K562 (cell line): ENCODE results near the gene TMEM127. TPM values are rescaled to one million over a fixed set of nuclear protein-coding genes. Genes with fewer than 3 reads are reported as not detected.

Source experiments
- ATAC-seq: fragments of 200-7000 bp; cut with Tn5 transposase; 3 replicates; pipeline ENCODE4 v1.9.1; 2020; ENCODE audit warnings: moderate library complexity
- BruUV-seq: library from RNA; stranded (reverse); fragments of 400-500 nt; replicated peaks from 2 replicates; lab custom pipeline; 2021; lab: Mats Ljungman, UMichigan
- CTCF ChIA-PET: fragments of 300-600 bp; formaldehyde crosslinking; extraction: SDS; loops from one replicate; lab custom pipeline; 2021; ENCODE audit warnings: low intra/inter-chr PET ratio; lab: Yijun Ruan, JAX
- POLR2A ChIA-PET: fragments of 300-600, 350-650 bp; sonication (Branson Sonifier 250); formaldehyde crosslinking; extraction: SDS; loops from one replicate; lab custom pipeline; 2021; ENCODE audit warnings: antibody characterized with exemption, inconsistent platforms; lab: Yijun Ruan, JAX
- DNase-seq, 4 experiments: peaks; one replicate each; pipeline versions ENCODE4 v3.0.0 to v3.0.0-alpha.2; 2011 to 2018; ENCODE audit warnings: low spot score in 3 of 4, mixed read lengths in 3 of 4; ENCODE audit errors: extremely low read depth in 1 of 4
- FAIRE-seq: peaks from 2 replicates; lab custom pipeline; 2011; peaks lifted over from hg19 to GRCh38; lab: Jason Lieb, UNC
- H2AFZ ChIP-seq: 2 replicates; pipeline ENCODE4 v1.6.0; 2011; ENCODE audit warnings: low read depth, low read length, control low read depth, inconsistent platforms
- H3K27ac ChIP-seq: fragments of 200-600 bp; 3 replicates; pipeline ENCODE4 v1.8.0; 2011; ENCODE audit warnings: low read depth, mild to moderate bottlenecking, control low read depth, inconsistent platforms, low read length, moderate library complexity, mixed read lengths; ENCODE audit errors: extremely low read depth
- H3K27me3 ChIP-seq, 2 experiments: fragments of 300-600 bp in 1 of 2; 2 replicates in 1 of 2; 3 replicates in 1 of 2; pipeline versions ENCODE4 v1.6.0 to v1.8.0; 2011; ENCODE audit warnings: inconsistent platforms in 2 of 2, low read length in 2 of 2, mild to moderate bottlenecking in 1 of 2, mixed read lengths in 1 of 2, moderate library complexity in 1 of 2; ENCODE audit not compliant: control insufficient read depth in 2 of 2, insufficient read depth in 2 of 2
- H3K36me3 ChIP-seq: fragments of 300-600 bp; 3 replicates; pipeline ENCODE4 v1.8.0; 2011; ENCODE audit warnings: mild to moderate bottlenecking, low read length, inconsistent platforms; ENCODE audit not compliant: control insufficient read depth, insufficient read depth
- H3K4me1 ChIP-seq, 2 experiments: fragments of 200-600 bp in 1 of 2; replicated peaks in 1 of 2; 2 replicates in 1 of 2; 3 replicates in 1 of 2; pipeline versions ENCODE4 v1.5.1 to v1.8.0; 2011; ENCODE audit warnings: inconsistent platforms in 2 of 2, low read length in 2 of 2, mild to moderate bottlenecking in 1 of 2, mixed read lengths in 1 of 2, moderate library complexity in 1 of 2; ENCODE audit not compliant: control insufficient read depth in 2 of 2, insufficient read depth in 2 of 2
- H3K4me2 ChIP-seq: 2 replicates; pipeline ENCODE4 v1.6.1; 2011; ENCODE audit warnings: low read length, control low read depth, inconsistent platforms, mixed read lengths; ENCODE audit not compliant: insufficient read depth
- H3K4me3 ChIP-seq: fragments of 200-600 bp; sonication (generic), shearing (Covaris generic); 2 replicates; pipeline ENCODE4 v1.5.1; 2016; ENCODE audit warnings: control low read depth, inconsistent platforms
- H3K79me2 ChIP-seq: fragments of 200-600 bp; 3 replicates; pipeline ENCODE4 v1.8.0; 2011; ENCODE audit warnings: low read length, inconsistent platforms; ENCODE audit not compliant: control insufficient read depth, insufficient read depth
- H3K9ac ChIP-seq, 2 experiments: 2 replicates each; pipeline versions ENCODE4 v1.6.0 to v1.6.1; 2011; ENCODE audit warnings: low read depth in 2 of 2, low read length in 2 of 2, control low read depth in 1 of 2, inconsistent platforms in 1 of 2, mild to moderate bottlenecking in 1 of 2, mixed read lengths in 1 of 2; ENCODE audit not compliant: insufficient read depth in 1 of 2
- H3K9me1 ChIP-seq: one replicate; pipeline ENCODE4 v1.6.0; 2011; ENCODE audit warnings: inconsistent platforms, mild to moderate bottlenecking, low read length, moderate library complexity; ENCODE audit not compliant: control insufficient read depth, insufficient read depth
- H3K9me3 ChIP-seq: replicated peaks from 2 replicates; pipeline ENCODE4 v1.5.1; 2011; ENCODE audit warnings: low read depth, low read length, inconsistent platforms; ENCODE audit not compliant: control insufficient read depth, insufficient read depth
- H4K20me1 ChIP-seq: replicated peaks from 2 replicates; pipeline ENCODE4 v1.6.1; 2011; ENCODE audit warnings: low read length, inconsistent platforms, mixed read lengths; ENCODE audit not compliant: control insufficient read depth, insufficient read depth
- ADNP ChIP-seq: fragments of 200-800 bp; sonication (Bioruptor generic); IDR thresholded peaks from 2 replicates; pipeline ENCODE4 v1.6.1; 2016; ENCODE audit warnings: missing genetic modification characterization, missing compliant biosample characterization
- CREBBP ChIP-seq: IDR thresholded peaks from one replicate; pipeline ENCODE4 v1.6.1; 2012; ENCODE audit warnings: low read depth, mild to moderate bottlenecking, control low read depth, inconsistent platforms, low read length
- ERF ChIP-seq: fragments of 450-650 bp; formaldehyde crosslinking; IDR thresholded peaks from 2 replicates; pipeline ENCODE4 v1.4.0; 2020; ENCODE audit warnings: mild to moderate bottlenecking, mixed read lengths
- GTF2F1 ChIP-seq: IDR thresholded peaks from 2 replicates; pipeline ENCODE4 v1.6.1; 2011; ENCODE audit warnings: low read depth, low read length, improper control_type of control experiment
- HNRNPL ChIP-seq: fragments of 200-400 bp; formaldehyde crosslinking; IDR thresholded peaks from 2 replicates; pipeline ENCODE4 v1.6.1; 2017; ENCODE audit warnings: low read depth, mild to moderate bottlenecking, low read length
- MEF2A ChIP-seq: IDR thresholded peaks from 2 replicates; pipeline ENCODE4 v1.6.1; 2011; ENCODE audit warnings: low read depth, mild to moderate bottlenecking, low read length, moderate library complexity; ENCODE audit not compliant: control insufficient read depth
- SMARCA5 ChIP-seq: fragments of 450-650 bp; IDR thresholded peaks from 2 replicates; pipeline ENCODE4 v1.6.1; 2016
- ZBED1 ChIP-seq: IDR thresholded peaks from 2 replicates; pipeline ENCODE4 v1.6.1; 2014
- ZNF146 ChIP-seq: IDR thresholded peaks from one replicate; pipeline ENCODE4 v1.6.1; 2018; ENCODE audit warnings: missing compliant biosample characterization; ENCODE audit not compliant: unreplicated experiment
- ZNF347 ChIP-seq: fragments of 450-650 bp; formaldehyde crosslinking; IDR thresholded peaks from 2 replicates; pipeline ENCODE4 v1.4.0; 2020; ENCODE audit warnings: low read depth, mild to moderate bottlenecking, moderate library complexity
- ZNF586 ChIP-seq: fragments of 450-650 bp; formaldehyde crosslinking; conservative IDR thresholded peaks from 2 replicates; pipeline ENCODE4 v1.4.0; 2020; ENCODE audit warnings: mild to moderate bottlenecking, moderate library complexity
- ZNF766 ChIP-seq: fragments of 200-800 bp; sonication (Bioruptor generic); conservative IDR thresholded peaks from 2 replicates; pipeline ENCODE4 v1.6.1; 2016; ENCODE audit warnings: missing genetic modification characterization, missing compliant biosample characterization
- WGBS: fragments of 100-300 bp; shearing (Covaris generic); methylation state at CpG from one replicate; pipeline ENCODE4 v1.1.6; 2016; ENCODE audit warnings: low coverage, mixed read lengths; ENCODE audit not compliant: insufficient coverage; ENCODE audit errors: missing lambda C conversion rate; 5-methylcytosine and 5-hydroxymethylcytosine counted together
- in situ Hi-C: fragments of 300-500 bp; cut with MboI; formaldehyde crosslinking; loops from 4 replicates; pipeline ENCODE4 v1.15.0; 2018; ENCODE audit warnings: inconsistent platforms, mixed read lengths
- intact Hi-C: fragments of 100-400 bp; cut with micrococcal nuclease; formaldehyde crosslinking; loops from 2 replicates; pipeline ENCODE4 v1.14.2; 2022
- polyA plus RNA-seq, 8 experiments: library from polyadenylated mRNA; depleted of rRNA in 4 of 8; stranded (reverse) in 5 of 8; unstranded in 3 of 8; fragments of >200 nt; fragmentation: Nextera tagmentation in 2 of 8; fragmentation: Illumina TruSeq in 1 of 8; extraction: Ambion mirVana in 2 of 8; extraction: Trizol in 1 of 8; gene quantifications; 2 replicates each; pipeline versions ENCODE4 v1.2.1 to v1.2.3, GENCODE V29; 2011 to 2014; ENCODE audit warnings: inconsistent platforms in 1 of 8, missing spikeins in 1 of 8
- total RNA-seq, 7 experiments: library from RNA; depleted of rRNA in 6 of 7; stranded (reverse); fragments of >200 nt in 6 of 7; fragmentation: Illumina TruSeq in 2 of 7; extraction: Trizol in 2 of 7; gene quantifications; 2 replicates each; pipeline versions ENCODE4 v1.2.1 to v1.2.3, GENCODE V29; 2011 to 2021; ENCODE audit warnings: low replicate concordance in 1 of 7
- TF ChIP-seq, protein P1 (sequence below): fragments of 250-450 bp; sonication (Bioruptor Pico); IDR thresholded peaks from 2 replicates; pipeline ENCODE4 v1.5.0; 2020; ENCODE audit warnings: mild to moderate bottlenecking
- TF ChIP-seq, protein P2 (sequence below): fragments of 250-450 bp; sonication (Bioruptor Pico); IDR thresholded peaks from 2 replicates; pipeline ENCODE4 v1.9.0; 2021; ENCODE audit warnings: mild to moderate bottlenecking, inconsistent platforms

Gene TMEM127
- total and polyA plus RNA-seq, 9 of the 15 experiments (the other 6 are each of a cell fraction or from before 2014, with no cell fraction given): 1.7 to 20.0 (median 9.9) TPM

DNA sequence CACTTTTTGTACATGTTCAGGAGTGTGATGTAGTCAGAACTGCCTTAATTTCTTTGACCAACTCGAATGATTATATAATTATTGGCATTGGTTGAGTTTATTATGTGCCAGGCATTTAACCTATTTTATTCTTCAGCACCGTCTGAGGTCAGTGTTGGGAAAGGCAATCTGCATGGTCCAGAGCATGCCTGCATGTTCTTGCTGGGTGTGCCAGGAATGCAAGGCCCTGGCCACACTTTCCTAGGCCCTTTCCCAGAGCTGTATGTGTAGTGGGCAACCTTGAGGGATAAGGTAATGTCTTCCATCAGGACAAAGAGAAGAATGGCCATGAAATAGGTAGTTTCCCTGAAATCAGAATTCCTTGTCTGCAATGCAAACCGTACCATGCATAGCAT, 49.2 kb upstream of the TMEM127 start:
- H3K79me2 ChIP-seq: no peaks in the 10 kb centered on the region
- H3K9me3 ChIP-seq: no peaks in the 10 kb centered on the region
- no peak overlapping the region for H3K4me2 ChIP-seq
- intact Hi-C loops (no loop called here), in situ Hi-C loops (no loop called here)
- no peaks in the 10 kb centered on the region for H3K9me1 ChIP-seq
- H3K4me3 ChIP-seq: no peak overlapping the region
- H2AFZ ChIP-seq: no peak overlapping the region
- POLR2A ChIA-PET: interaction anchor here (0.5 to 2.7 kb wide), 4 partner anchors 9 to 47 kb away, joined by 3 to 8 read pairs (median 3); partner anchors contain the start of gene ITPRIPL1
- H3K36me3 ChIP-seq: no peaks in the 10 kb centered on the region
- H3K9ac ChIP-seq: no peak overlapping the region
- ATAC-seq (no peak), DNase-seq (no peak), FAIRE-seq (no peak)
- no peak overlapping the region for H3K27ac ChIP-seq
- H4K20me1 ChIP-seq: no peaks in the 10 kb centered on the region
- CTCF ChIA-PET: no interaction called here
- H3K4me1 ChIP-seq: peaks cover 0 to 6% of the 10 kb centered on the region in 2 experiments; a peak in 2 of 5 replicates
- BruUV-seq: no TSS peak
- H3K27me3 ChIP-seq: no peaks in the 10 kb centered on the region
- 36% methylated on average over 3 of the region's 3 CpGs for WGBS
- TF ChIP-seq ZNF586 (CRISPR knock-in tag) (no peak), GTF2F1 (no peak), ZBED1 (no peak), MEF2A (no peak), ZNF766 (CRISPR knock-in tag) (no peak), ERF (CRISPR knock-in tag) (no peak), HNRNPL (no peak), ADNP (tag) (no peak), ZNF347 (CRISPR knock-in tag) (no peak), ZNF146 (CRISPR knock-in tag) (no peak), SMARCA5 (no peak), CREBBP (no peak)
- TF ChIP-seq, protein P1, sequence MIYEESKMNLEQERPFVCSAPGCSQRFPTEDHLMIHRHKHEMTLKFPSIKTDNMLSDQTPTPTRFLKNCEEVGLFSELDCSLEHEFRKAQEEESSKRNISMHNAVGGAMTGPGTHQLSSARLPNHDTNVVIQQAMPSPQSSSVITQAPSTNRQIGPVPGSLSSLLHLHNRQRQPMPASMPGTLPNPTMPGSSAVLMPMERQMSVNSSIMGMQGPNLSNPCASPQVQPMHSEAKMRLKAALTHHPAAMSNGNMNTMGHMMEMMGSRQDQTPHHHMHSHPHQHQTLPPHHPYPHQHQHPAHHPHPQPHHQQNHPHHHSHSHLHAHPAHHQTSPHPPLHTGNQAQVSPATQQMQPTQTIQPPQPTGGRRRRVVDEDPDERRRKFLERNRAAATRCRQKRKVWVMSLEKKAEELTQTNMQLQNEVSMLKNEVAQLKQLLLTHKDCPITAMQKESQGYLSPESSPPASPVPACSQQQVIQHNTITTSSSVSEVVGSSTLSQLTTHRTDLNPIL (CRISPR knock-in tag): no peak
- TF ChIP-seq, protein P2, sequence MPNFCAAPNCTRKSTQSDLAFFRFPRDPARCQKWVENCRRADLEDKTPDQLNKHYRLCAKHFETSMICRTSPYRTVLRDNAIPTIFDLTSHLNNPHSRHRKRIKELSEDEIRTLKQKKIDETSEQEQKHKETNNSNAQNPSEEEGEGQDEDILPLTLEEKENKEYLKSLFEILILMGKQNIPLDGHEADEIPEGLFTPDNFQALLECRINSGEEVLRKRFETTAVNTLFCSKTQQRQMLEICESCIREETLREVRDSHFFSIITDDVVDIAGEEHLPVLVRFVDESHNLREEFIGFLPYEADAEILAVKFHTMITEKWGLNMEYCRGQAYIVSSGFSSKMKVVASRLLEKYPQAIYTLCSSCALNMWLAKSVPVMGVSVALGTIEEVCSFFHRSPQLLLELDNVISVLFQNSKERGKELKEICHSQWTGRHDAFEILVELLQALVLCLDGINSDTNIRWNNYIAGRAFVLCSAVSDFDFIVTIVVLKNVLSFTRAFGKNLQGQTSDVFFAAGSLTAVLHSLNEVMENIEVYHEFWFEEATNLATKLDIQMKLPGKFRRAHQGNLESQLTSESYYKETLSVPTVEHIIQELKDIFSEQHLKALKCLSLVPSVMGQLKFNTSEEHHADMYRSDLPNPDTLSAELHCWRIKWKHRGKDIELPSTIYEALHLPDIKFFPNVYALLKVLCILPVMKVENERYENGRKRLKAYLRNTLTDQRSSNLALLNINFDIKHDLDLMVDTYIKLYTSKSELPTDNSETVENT (CRISPR knock-in tag): no peak
